Prostate gland (tissue), 2 donors: ENCODE results near the gene SETD3. TPM values are rescaled to one million over a fixed set of nuclear protein-coding genes. Genes with fewer than 3 reads are reported as not detected.

Experiments
- DNase-seq: peaks from one replicate; pipeline ENCODE4 v3.0.0-alpha.2; 2019; ENCODE audit warnings: low spot score
- H3K27ac ChIP-seq, 2 donors: fragments of 200-600 bp; sonication (generic); 2 replicates each; pipeline ENCODE4 v1.5.1; 2017 to 2019
- H3K27me3 ChIP-seq: fragments of 200-600 bp; sonication (generic); replicated peaks from 2 replicates; pipeline ENCODE4 v1.5.1; 2019; ENCODE audit not compliant: insufficient read depth
- H3K36me3 ChIP-seq, 2 donors: fragments of 200-600 bp; sonication (generic); 1 replicate in 1 of 2; 2 replicates in 1 of 2; pipeline versions ENCODE4 v1.5.1 to v1.8.1; 2017 to 2019
- H3K4me1 ChIP-seq: fragments of 200-600 bp; sonication (generic); replicated peaks from 2 replicates; pipeline ENCODE4 v1.5.1; 2019
- H3K4me3 ChIP-seq, 2 donors: fragments of 200-600 bp; sonication (generic); 2 replicates each; pipeline ENCODE4 v1.5.1; 2017 to 2019
- H3K9me3 ChIP-seq: fragments of 200-600 bp; sonication (generic); 2 replicates; pipeline ENCODE4 v1.5.1; 2017
- CTCF ChIP-seq, 4 experiments: fragments of 200-600 bp in 2 of 4; fragments of 450-650 bp in 2 of 4; sonication (generic) in 2 of 4; IDR thresholded peaks; 1 replicate in 3 of 4; 2 replicates in 1 of 4; pipeline ENCODE4 v1.5.1; 2016 to 2019; ENCODE audit warnings: antibody characterized with exemption in 4 of 4, mild to moderate bottlenecking in 2 of 4, moderate library complexity in 2 of 4
- POLR2A ChIP-seq: fragments of 450-650 bp; IDR thresholded peaks from one replicate; pipeline ENCODE4 v1.6.1; 2016; ENCODE audit warnings: antibody characterized with exemption, mild to moderate bottlenecking
- POLR2AphosphoS5 ChIP-seq: sonication (generic); formaldehyde crosslinking; IDR thresholded peaks from one replicate; pipeline ENCODE4 v1.6.1; 2017; ENCODE audit warnings: antibody characterized with exemption
- WGBS: methylation state at CpG from one replicate; pipeline ENCODE4 v1.1.5; 2018; 5-methylcytosine and 5-hydroxymethylcytosine counted together
- intact Hi-C: fragments of 100-400 bp; cut with DNase I; formaldehyde crosslinking; loops from one replicate; pipeline ENCODE4 v1.14.2; 2022
- total RNA-seq, 2 donors: library from RNA; depleted of rRNA; stranded (reverse); fragments of >200 nt; gene quantifications; one replicate each; pipeline ENCODE4 v1.1.0, GENCODE V29; 2016

Gene SETD3
- total RNA-seq, 2 donors from 2014 or later: 59.5 to 106 TPM

DNA sequence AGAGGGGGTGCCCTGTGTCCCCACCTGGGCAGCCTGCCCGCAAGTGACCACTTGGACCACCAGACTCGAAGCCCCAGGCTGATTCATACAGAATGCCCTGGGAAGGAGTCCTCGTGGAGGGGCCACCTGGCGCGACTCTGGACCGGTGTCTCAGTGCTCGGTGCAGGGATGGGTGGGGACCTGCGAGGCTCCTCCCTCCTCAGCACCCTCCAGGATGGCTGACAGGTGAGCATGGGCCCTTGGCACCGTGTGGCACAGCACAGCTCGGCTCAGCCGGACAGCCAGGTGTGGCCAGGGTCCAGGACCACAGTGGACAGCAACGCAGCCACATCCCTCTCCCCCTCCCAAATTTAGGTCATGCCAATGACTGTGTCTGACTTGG is 45.0 kb upstream of the SETD3 start:
- no peaks in the 10 kb centered on the region for H3K27me3 ChIP-seq
- H3K36me3 ChIP-seq: no peaks in the 10 kb centered on the region
- no peaks in the 10 kb centered on the region for H3K9me3 ChIP-seq
- H3K4me1 ChIP-seq: peaks cover 20% of the 10 kb centered on the region
- no peak overlapping the region for H3K27ac ChIP-seq
- no peak for TF ChIP-seq POLR2AphosphoS5
- no peak for TF ChIP-seq POLR2A
- no peak for TF ChIP-seq CTCF (IDR thresholded peaks at IDR 0.05)
- WGBS: 82% methylated on average over 12 of the region's 12 CpGs
- DNase-seq: no peak
- intact Hi-C loops: no loop called here
- H3K4me3 ChIP-seq: no peak overlapping the region

- Histone ChIP-seq H3K27ac (peak overlapping the region; percentile 21 to 62), H3K9me3 (no peaks in the 10 kb centered on the region), H3K4me1 (peaks cover 20% of the 10 kb centered on the region), H3K4me3 (no peak overlapping the region), H3K27me3 (no peaks in the 10 kb centered on the region), H3K36me3 (no peaks in the 10 kb centered on the region)
- intact Hi-C loops: loop anchor here (5.0 kb wide), 1 partner anchor 37 kb away; no protein-coding TSS in a partner anchor
- no peak for TF ChIP-seq POLR2A
- TF ChIP-seq CTCF (IDR thresholded peaks at IDR 0.05): peak in 1 of 4 experiments; percentile 38
- WGBS: 66% methylated on average over 17 of the region's 17 CpGs
- peak; percentile 34 for DNase-seq
Measured at GRCh38 chr14:99524804-99525698, 44.4 kb upstream of the SETD3 start.

- no peak for DNase-seq
- Histone ChIP-seq H3K27me3 (no peaks in the 10 kb centered on the region), H3K9me3 (no peaks in the 10 kb centered on the region), H3K36me3 (no peaks in the 10 kb centered on the region), H3K4me3 (no peak overlapping the region), H3K27ac (peak overlapping the region in 1 of 2 donors; percentile 62), H3K4me1 (peaks cover 20% of the 10 kb centered on the region)
- TF ChIP-seq POLR2A (no peak), CTCF (IDR thresholded peaks at IDR 0.05) (no peak), POLR2AphosphoS5 (no peak)
- WGBS: 30% methylated on average over 16 of the region's 16 CpGs
- intact Hi-C loops: loop anchor here (5.0 kb wide), 1 partner anchor 38 kb away; no protein-coding TSS in a partner anchor
Measured at GRCh38 chr14:99524091-99524661, 43.5 kb upstream of the SETD3 start.

- intact Hi-C loops: loop anchor here (2.0 to 5.0 kb wide), 2 partner anchors 39 to 81 kb away; partner anchors contain the start of gene CCDC85C
Measured at GRCh38 chr14:99523704-99524055, 43.0 kb upstream of the SETD3 start.

More at GRCh38 chr14:99523704-99524055, 43.0 kb upstream of the SETD3 start:
- H3K36me3 ChIP-seq: no peaks in the 10 kb centered on the region
- no peaks in the 10 kb centered on the region for H3K9me3 ChIP-seq
- H3K27me3 ChIP-seq: no peaks in the 10 kb centered on the region
- peaks cover 20% of the 10 kb centered on the region for H3K4me1 ChIP-seq
- 75% methylated on average over 5 of the region's 5 CpGs for WGBS
- peak overlapping the region; percentile 62 to 63 for H3K27ac ChIP-seq
- TF ChIP-seq CTCF (IDR thresholded peaks at IDR 0.05) (no peak), POLR2A (no peak), POLR2AphosphoS5 (no peak)
- no peak for DNase-seq
- no peak overlapping the region for H3K4me3 ChIP-seq
